ENCODE measurements around the gene HSF2BP. TPM values are rescaled to one million over a fixed set of nuclear protein-coding genes. Genes with fewer than 3 reads are reported as not detected.

HSF2BP gene
- total and polyA plus RNA-seq, 9 donors: 0.58 to 2.9 (median 1.5) TPM

DNA sequence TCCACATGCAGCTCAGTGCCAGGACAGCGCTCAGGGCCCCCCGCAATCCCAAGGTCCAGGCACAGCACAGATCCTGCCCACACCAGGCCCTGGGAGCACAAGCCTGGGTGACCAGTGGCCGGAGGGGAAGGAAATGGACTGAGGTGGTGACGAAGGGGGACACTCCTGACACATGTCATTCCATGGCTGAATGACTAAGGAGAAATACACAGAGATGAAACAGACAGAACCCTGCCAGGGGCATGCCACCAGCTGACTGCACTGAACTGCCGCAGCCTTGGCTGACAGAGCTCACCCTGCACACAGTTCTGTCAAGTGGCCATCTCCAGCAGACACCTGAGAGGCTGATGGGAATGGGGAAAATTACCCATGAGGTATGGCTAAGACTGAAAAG lies 56.1 kb downstream of the HSF2BP start:
- TF ChIP-seq, protein P1, sequence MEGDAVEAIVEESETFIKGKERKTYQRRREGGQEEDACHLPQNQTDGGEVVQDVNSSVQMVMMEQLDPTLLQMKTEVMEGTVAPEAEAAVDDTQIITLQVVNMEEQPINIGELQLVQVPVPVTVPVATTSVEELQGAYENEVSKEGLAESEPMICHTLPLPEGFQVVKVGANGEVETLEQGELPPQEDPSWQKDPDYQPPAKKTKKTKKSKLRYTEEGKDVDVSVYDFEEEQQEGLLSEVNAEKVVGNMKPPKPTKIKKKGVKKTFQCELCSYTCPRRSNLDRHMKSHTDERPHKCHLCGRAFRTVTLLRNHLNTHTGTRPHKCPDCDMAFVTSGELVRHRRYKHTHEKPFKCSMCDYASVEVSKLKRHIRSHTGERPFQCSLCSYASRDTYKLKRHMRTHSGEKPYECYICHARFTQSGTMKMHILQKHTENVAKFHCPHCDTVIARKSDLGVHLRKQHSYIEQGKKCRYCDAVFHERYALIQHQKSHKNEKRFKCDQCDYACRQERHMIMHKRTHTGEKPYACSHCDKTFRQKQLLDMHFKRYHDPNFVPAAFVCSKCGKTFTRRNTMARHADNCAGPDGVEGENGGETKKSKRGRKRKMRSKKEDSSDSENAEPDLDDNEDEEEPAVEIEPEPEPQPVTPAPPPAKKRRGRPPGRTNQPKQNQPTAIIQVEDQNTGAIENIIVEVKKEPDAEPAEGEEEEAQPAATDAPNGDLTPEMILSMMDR (IDR thresholded peaks at IDR 0.05): no peak
- TF ChIP-seq EP300 (IDR thresholded peaks at IDR 0.05) (no peak), POLR2A (IDR thresholded peaks at IDR 0.05) (no peak)
- Histone ChIP-seq H3K27ac (no peak overlapping the region), H3K9me3 (no peaks in the 10 kb centered on the region), H3K4me1 (ENCODE audit: insufficient read depth) (no peaks in the 10 kb centered on the region), H3K36me3 (no peaks in the 10 kb centered on the region), H3K27me3 (no peaks in the 10 kb centered on the region), H3K4me3 (no peak overlapping the region)
- 79 to 92% (median 85%) methylated on average over 5 of the region's 5 CpGs for WGBS, 3 donors
- intact Hi-C loops (cut with DNase I): no loop called here
- DNase-seq: no peak

DNA sequence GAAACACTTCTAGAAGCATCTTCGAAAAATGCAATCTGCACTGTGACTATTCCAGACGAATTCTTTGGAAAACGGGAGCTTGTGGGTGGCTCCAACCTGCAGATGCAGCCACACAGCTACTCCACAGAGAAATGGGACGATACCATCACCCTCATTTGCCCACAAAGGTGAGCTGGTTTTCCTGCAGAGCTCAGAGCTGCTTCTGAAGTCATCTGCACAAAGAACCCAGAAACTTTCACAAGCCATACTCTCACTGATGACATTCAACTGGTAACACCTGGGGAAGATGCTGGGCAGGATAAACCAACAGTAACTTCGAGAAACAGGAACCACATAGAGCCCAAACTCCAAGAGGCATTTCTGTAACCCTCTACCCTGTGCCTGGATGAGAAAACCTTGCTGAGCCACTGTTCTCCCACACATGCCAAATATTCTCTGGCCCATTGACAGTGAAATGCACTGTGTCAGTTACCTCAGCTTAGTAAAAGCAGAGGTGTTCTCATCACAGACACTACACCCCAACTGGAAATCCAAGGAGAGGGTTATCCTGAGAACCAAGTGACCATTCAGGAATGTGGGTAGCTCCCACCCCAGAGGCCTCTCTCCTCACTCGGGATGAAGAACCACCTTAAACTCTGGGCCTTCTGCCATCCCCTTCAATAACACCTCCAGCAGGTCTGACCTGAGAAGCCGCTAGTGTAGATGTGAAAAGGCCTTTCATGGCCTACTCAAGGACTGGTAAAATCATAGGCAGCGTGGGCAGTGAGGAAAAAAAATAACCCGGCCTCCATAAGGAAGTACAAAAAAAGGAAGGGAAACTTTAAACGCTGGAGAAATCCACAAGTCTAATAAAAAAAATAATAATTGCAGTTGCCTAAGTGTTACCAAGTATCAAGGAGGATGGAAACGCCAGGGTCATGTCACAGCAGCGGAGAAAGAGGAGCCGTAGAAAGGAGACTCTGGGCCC lies 56.7 kb downstream of the HSF2BP start:
- H3K4me3 ChIP-seq: no peak overlapping the region
- H3K27me3 ChIP-seq: no peaks in the 10 kb centered on the region
- no peak overlapping the region for H3K27ac ChIP-seq
- WGBS, 3 donors: 83 to 87% (median 84%) methylated on average over 13 of the region's 13 CpGs
- DNase-seq: no peak
- intact Hi-C loops (cut with DNase I): no loop called here
- H3K4me1 ChIP-seq (ENCODE audit: insufficient read depth): no peaks in the 10 kb centered on the region
- no peaks in the 10 kb centered on the region for H3K36me3 ChIP-seq
- TF ChIP-seq POLR2A (IDR thresholded peaks at IDR 0.05): no peak
- TF ChIP-seq, protein P1 (IDR thresholded peaks at IDR 0.05): no peak
- no peak for TF ChIP-seq EP300 (IDR thresholded peaks at IDR 0.05)
- no peaks in the 10 kb centered on the region for H3K9me3 ChIP-seq

DNA sequence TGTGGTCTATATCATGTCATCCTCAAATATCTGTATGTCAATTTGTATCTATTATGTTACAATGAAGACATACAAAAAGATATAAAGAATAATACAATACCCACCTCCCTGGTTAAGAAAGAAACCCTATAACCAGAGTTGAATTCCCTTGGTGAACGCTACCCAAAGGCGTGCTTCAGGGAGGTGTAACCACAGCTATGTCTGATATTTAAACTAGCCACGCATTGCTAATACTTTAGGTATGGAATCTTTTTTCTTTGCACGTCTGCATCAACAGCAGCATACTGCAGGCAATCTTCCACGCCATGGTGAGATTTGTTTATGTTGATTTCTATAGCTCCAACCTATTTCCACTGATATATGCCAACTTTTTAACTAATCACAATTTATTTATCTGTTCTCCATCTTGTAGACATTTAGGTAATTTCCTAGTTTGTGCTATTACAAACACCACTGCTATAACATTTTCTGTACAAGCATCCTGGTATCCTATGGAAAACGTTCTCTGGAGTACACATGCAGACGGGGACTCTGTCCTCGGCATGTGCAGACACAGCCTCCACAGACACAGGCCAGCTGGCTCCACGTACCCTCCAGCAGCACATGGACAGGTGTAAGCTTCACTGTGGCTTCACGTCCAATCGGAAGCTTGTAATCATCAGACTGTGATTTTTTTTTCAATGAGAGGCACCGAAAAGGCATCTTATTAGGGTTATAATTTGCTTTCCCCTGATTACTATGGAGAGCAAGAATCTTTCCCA lies 58.5 kb downstream of the HSF2BP start:
- 79 to 87% (median 86%) methylated on average over 12 of the region's 12 CpGs for WGBS, 3 donors
- H3K27ac ChIP-seq: no peak overlapping the region
- TF ChIP-seq POLR2A (IDR thresholded peaks at IDR 0.05): no peak

DNA sequence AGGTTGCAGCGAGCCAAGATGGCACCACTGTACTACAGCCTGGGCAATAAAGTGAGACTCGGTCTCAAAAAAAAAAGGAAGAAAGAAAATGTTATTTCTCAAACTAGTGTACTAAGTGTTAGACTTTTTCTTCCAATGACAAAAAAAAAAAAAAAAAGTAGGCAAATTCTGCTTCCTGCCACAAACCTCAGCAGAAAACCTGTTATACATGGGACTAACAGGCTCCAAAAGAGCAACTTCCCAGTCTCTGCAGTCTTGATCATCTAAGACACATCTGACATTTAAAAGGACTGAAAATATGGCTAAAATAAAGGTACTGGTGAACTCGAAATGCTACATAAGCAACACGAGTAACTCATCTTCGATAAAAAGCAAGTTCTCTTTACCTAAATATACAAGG lies 59.6 kb downstream of the HSF2BP start:
- WGBS, 3 donors: 85 to 89% (median 85%) methylated on average over 5 of the region's 5 CpGs
- H3K36me3 ChIP-seq: no peaks in the 10 kb centered on the region
- H3K27ac ChIP-seq: no peak overlapping the region
- no peak overlapping the region for H3K4me3 ChIP-seq
- no peaks in the 10 kb centered on the region for H3K4me1 ChIP-seq (ENCODE audit: insufficient read depth)
- no peaks in the 10 kb centered on the region for H3K9me3 ChIP-seq
- intact Hi-C loops (cut with DNase I): no loop called here
- DNase-seq: no peak
- TF ChIP-seq EP300 (IDR thresholded peaks at IDR 0.05): no peak
- TF ChIP-seq, protein P1 (IDR thresholded peaks at IDR 0.05): no peak
- TF ChIP-seq POLR2A (IDR thresholded peaks at IDR 0.05): no peak
- H3K27me3 ChIP-seq: no peaks in the 10 kb centered on the region

More for the DNA sequence above, 58.5 kb downstream of the HSF2BP start:
- H3K4me1 ChIP-seq (ENCODE audit: insufficient read depth): no peaks in the 10 kb centered on the region
- intact Hi-C loops (cut with DNase I): no loop called here
- H3K4me3 ChIP-seq: no peak overlapping the region
- no peak for DNase-seq
- no peaks in the 10 kb centered on the region for H3K27me3 ChIP-seq
- H3K9me3 ChIP-seq: no peaks in the 10 kb centered on the region
- H3K36me3 ChIP-seq: no peaks in the 10 kb centered on the region
